Measurements from ENCODE around the gene INAFM2. TPM values are rescaled to one million over a fixed set of nuclear protein-coding genes. Genes with fewer than 3 reads are reported as not detected.

The INAFM2 gene
- total and polyA plus RNA-seq, 11 donors, result 27.9 to 92.7 (median 36.1) TPM

GRCh38 chr15:40285151-40285550 lies 38.3 kb upstream of the INAFM2 start:
- Histone ChIP-seq H3K4me1 (peaks cover 0 to 49% (median 26%) of the 10 kb centered on the region in 12 donors), H3K4me3 (no peak overlapping the region), H3K27me3 (peaks cover 14 to 41% (median 33%) of the 10 kb centered on the region in 9 donors), H3K36me3 (peaks cover 0 to 30% (median 0%) of the 10 kb centered on the region in 9 donors), H3K9me3 (no peaks in the 10 kb centered on the region), H3K27ac (peak overlapping the region in 7 of 12 donors; percentile 1 to 67 (median 39))
- DNase-seq (no peak), ATAC-seq (peak in 1 of 4 donors; percentile 32)
- intact Hi-C loops (cut with DNase I), result loop anchor here in 3 of 10 donors (1.0 to 5.0 kb wide), 3 partner anchors 16 to 137 kb away; no protein-coding TSS in a partner anchor
- WGBS, 4 donors, result 50 to 58% (median 54%) methylated on average over 4 of the region's 4 CpGs
- no peak for TF ChIP-seq CTCF (IDR thresholded peaks at IDR 0.05)
- TF ChIP-seq POLR2A (IDR thresholded peaks at IDR 0.05), result no peak

- Histone ChIP-seq H3K27ac (peak overlapping the region in 9 of 12 donors; percentile 1 to 67 (median 26)), H3K27me3 (peaks cover 14 to 36% (median 28%) of the 10 kb centered on the region in 9 donors), H3K9me3 (no peaks in the 10 kb centered on the region), H3K36me3 (peaks cover 0 to 34% (median 0%) of the 10 kb centered on the region in 9 donors), H3K4me3 (no peak overlapping the region), H3K4me1 (peaks cover 0 to 49% (median 25%) of the 10 kb centered on the region in 12 donors)
- WGBS, 4 donors, result 15 to 24% (median 22%) methylated on average over 1 of the region's 1 CpG
- no peak for DNase-seq
- no peak for ATAC-seq
- TF ChIP-seq CTCF (IDR thresholded peaks at IDR 0.05), result no peak
- no peak for TF ChIP-seq POLR2A (IDR thresholded peaks at IDR 0.05)
- intact Hi-C loops (cut with DNase I), result loop anchor here in 3 of 10 donors (1.0 to 5.0 kb wide), 3 partner anchors 16 to 137 kb away; no protein-coding TSS in a partner anchor
Measured at GRCh38 chr15:40285554-40286011, 37.9 kb upstream of the INAFM2 start.

DNA sequence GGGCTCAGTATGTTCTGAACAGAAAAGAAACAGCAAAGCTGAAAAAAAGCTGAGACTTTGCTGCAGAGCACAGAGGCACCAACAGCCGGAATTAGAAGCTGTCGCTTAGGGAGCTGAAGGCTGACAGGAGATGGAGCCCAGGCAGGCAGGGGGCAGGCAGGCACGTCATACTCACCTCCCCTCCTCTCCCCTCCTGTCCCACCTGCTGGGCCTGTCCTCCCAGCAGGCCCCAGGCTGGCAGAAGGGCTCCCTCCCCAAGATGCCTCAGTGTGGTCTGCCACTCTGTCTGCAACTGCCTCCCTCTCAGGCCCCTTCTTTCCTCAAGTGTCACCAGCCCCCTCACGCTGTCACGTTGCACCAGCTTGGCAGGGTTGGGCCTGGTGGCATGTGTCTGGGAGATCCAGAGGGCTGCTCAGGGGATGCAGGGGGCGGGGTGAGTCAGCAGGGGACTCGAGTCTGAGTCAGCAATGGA lies 37.4 kb upstream of the INAFM2 start:
- peaks cover 14 to 31% (median 23%) of the 10 kb centered on the region in 9 donors for H3K27me3 ChIP-seq
- no peak overlapping the region for H3K4me3 ChIP-seq
- H3K4me1 ChIP-seq, result peaks cover 0 to 52% (median 28%) of the 10 kb centered on the region in 12 donors
- peak in 2 of 5 donors; percentile 52 to 58 for DNase-seq
- TF ChIP-seq POLR2A (IDR thresholded peaks at IDR 0.05) (no peak), CTCF (IDR thresholded peaks at IDR 0.05) (no peak)
- H3K9me3 ChIP-seq, result no peaks in the 10 kb centered on the region
- 55 to 69% (median 61%) methylated on average over 6 to 7 of the region's 7 CpGs for WGBS, 4 donors
- intact Hi-C loops (cut with DNase I), result loop anchor here in 1 of 10 donors (5.0 kb wide), 1 partner anchor 136 kb away; no protein-coding TSS in a partner anchor
- peak overlapping the region in 9 of 12 donors; percentile 1 to 67 (median 23) for H3K27ac ChIP-seq
- peak; percentile 33 to 59 (median 44) for ATAC-seq
- H3K36me3 ChIP-seq, result peaks cover 0 to 36% (median 0%) of the 10 kb centered on the region in 9 donors

DNA sequence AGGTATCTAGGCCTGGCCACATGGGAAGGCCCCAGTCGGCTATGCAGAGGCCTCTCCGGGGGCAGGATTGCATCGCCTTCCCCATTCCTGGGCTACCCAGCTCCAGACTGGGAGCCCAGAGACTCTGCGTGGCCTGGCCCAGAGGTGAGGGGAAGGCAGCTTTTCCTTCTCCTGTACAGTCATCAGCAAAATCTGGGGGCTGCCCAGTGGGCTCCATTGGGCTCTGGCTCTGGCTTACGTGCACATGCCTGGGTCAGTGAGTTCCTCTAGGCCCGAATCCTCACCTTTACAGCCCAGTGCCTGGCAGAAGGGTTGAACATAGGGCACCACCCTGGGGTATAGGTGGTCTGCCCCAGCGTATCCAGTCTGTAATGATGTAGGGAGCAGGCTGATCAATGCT lies 36.7 kb upstream of the INAFM2 start:
- H3K4me1 ChIP-seq, result peaks cover 0 to 53% (median 33%) of the 10 kb centered on the region in 12 donors
- peaks cover 0 to 43% (median 0%) of the 10 kb centered on the region in 9 donors for H3K36me3 ChIP-seq
- H3K27me3 ChIP-seq, result peaks cover 11 to 24% (median 16%) of the 10 kb centered on the region in 9 donors
- DNase-seq (peak in 1 of 5 donors; percentile 46), ATAC-seq (no peak)
- peak overlapping the region in 1 of 12 donors; percentile 20 for H3K27ac ChIP-seq
- intact Hi-C loops (cut with DNase I), result loop anchor here in 1 of 10 donors (5.0 kb wide), 1 partner anchor 136 kb away; no protein-coding TSS in a partner anchor
- no peak overlapping the region for H3K4me3 ChIP-seq
- TF ChIP-seq POLR2A (IDR thresholded peaks at IDR 0.05) (no peak), CTCF (IDR thresholded peaks at IDR 0.05) (no peak)
- no peaks in the 10 kb centered on the region for H3K9me3 ChIP-seq
- 81 to 90% (median 83%) methylated on average over 2 to 7 of the region's 7 CpGs for WGBS, 4 donors

All from heart left ventricle (tissue), 16 donors.